AG09319 (cell line): ENCODE results near the gene TBX5.

ENCODE experiments used
- DNase-seq: peaks from one replicate; pipeline ENCODE4 v3.0.0-alpha.2; 2010; ENCODE audit warnings: low read depth; ENCODE audit errors: extremely low read depth
- TF ChIP-seq, protein P1 (sequence below): IDR thresholded peaks from 2 replicates; pipeline ENCODE4 v1.5.1; 2011; ENCODE audit warnings: low read depth, mild to moderate bottlenecking, inconsistent platforms, low read length, moderate library complexity

Gene TBX5

DNA sequence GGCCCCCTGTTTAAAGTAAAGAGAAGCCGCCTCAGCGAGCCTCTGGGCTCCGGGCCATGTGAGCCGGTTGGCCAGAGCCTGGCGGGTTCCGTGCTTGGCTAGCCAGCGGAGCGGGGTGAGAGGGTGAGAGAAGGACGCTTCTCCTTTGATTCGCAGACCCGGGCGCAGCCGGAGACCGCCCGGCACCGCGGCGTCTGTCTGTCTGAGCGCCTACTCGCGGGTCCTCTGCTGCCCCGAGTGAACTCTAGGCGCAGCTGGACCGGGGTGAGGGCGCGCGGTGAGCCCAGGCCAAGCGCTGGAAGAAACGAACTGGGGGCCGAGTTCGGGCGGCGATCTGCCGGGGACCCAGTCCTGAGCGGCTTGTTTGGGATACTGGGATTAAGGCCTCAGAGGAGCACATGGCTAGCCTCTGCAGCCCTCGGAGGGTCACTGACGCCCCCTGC lies 41.4 kb upstream of the TBX5 start:
- TF ChIP-seq, protein P1, sequence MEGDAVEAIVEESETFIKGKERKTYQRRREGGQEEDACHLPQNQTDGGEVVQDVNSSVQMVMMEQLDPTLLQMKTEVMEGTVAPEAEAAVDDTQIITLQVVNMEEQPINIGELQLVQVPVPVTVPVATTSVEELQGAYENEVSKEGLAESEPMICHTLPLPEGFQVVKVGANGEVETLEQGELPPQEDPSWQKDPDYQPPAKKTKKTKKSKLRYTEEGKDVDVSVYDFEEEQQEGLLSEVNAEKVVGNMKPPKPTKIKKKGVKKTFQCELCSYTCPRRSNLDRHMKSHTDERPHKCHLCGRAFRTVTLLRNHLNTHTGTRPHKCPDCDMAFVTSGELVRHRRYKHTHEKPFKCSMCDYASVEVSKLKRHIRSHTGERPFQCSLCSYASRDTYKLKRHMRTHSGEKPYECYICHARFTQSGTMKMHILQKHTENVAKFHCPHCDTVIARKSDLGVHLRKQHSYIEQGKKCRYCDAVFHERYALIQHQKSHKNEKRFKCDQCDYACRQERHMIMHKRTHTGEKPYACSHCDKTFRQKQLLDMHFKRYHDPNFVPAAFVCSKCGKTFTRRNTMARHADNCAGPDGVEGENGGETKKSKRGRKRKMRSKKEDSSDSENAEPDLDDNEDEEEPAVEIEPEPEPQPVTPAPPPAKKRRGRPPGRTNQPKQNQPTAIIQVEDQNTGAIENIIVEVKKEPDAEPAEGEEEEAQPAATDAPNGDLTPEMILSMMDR, result no peak
- DNase-seq, result no peak

DNA sequence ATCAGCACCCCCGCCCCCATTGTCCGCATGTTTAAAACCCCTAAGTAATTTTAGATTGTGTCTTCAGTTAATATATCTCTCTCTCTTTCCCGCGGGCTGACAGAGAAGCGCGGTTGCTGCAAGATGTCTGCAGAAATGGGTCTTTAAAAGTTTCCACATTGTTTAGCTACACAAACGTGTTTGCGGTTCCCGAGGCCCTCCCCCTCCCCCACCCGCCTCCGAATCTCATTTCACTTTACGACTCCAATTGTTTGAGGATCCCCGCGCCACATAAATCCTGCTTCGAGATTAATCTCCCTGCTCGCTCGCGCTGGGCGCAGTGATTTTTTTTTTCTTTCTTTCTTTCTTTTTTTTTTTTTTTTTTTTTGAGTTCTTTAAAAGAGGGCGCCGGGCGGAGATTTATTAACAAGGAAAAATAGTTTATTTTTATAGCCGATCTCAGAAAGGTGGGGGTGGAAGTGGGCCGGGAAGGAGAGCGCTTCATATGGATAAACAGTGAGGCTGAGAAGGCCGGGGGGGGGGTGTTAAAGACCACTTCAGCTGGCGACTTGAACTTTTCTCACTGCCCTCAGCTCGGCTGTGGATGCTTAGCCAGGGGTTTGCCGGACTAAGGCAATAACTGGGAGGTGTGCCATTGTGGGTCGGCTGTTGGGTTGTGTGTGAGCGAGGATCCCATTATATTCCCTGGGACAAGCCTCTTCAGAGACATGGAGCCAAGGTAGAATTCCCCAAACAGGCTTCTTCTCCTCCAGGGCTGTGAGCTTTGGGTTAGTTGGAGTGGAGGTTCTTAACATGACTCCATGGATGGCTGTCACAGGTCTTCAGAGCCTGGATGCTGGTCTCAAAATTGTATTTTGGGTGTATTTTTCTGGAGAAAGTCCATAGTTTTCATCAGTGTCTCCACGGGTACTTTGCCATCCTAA lies 39.7 kb upstream of the TBX5 start:
- TF ChIP-seq, protein P1, result no peak
- DNase-seq, result no peak

- no peak for DNase-seq
- TF ChIP-seq, protein P1, result no peak
Measured at GRCh38 chr12:114444422-114445279, 38.7 kb upstream of the TBX5 start.

DNA sequence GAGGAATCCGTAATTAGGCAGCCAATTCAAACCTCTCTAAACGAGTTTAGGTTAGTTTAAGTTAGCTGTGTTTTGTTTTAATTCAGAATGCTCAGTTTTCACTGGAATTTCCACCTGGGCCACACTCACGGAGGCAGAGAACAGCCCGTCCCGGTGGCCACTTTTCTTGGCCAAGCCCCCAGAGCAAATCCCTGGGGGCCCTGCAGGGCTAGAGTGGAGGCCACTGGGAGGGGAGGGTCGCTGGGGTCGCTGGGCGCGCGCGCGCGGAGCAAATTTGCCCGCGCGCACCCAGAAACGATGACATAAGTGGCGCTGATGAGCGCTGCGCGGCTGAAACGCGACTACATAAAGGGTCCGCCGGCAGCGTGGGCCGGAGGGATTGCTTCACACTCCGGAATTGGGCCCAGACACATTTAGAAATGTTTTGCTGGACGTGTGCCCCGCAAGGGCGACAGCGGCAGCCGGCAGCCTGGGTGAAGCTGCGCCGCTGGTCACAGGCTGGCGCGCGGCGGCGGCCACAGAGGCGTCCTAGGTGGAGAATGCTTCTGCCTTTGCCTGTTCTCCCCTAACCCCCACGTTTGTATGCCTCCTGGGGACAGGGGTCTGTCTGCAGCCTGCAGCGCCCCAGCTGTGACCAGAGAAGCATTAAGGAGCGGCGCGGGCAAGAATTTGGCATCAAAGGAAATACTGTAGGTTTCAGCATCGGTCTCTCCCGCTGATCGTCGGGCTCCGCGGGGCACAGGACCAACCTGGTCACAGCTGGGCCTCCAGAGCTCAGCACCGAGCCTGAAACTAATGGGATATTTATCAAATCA lies 37.9 kb upstream of the TBX5 start:
- TF ChIP-seq, protein P1, result no peak

GRCh38 chr12:114442578-114442977 lies 36.6 kb upstream of the TBX5 start:
- TF ChIP-seq, protein P1, result no peak
- DNase-seq, result no peak

More for the DNA sequence above, 37.9 kb upstream of the TBX5 start:
- no peak for DNase-seq

GRCh38 chr12:114441545-114441944 lies 35.6 kb upstream of the TBX5 start:
- no peak for DNase-seq
- TF ChIP-seq, protein P1, result no peak
